SIG-M5 treated with dmso at 0.1 percent for 504 hours (cell line): ENCODE results near the gene SMIM28.
"Not testable (repeated sequence)": the region's sequence is repeated elsewhere in the genome, so short reads cannot be mapped to it uniquely, and the experiment has no call there.

Source experiments
- DNase-seq: peaks from one replicate; lab custom pipeline; 2025; ENCODE audit not compliant: unreplicated experiment; lab: John Stamatoyannopoulos, UW

SMIM28 gene

DNA sequence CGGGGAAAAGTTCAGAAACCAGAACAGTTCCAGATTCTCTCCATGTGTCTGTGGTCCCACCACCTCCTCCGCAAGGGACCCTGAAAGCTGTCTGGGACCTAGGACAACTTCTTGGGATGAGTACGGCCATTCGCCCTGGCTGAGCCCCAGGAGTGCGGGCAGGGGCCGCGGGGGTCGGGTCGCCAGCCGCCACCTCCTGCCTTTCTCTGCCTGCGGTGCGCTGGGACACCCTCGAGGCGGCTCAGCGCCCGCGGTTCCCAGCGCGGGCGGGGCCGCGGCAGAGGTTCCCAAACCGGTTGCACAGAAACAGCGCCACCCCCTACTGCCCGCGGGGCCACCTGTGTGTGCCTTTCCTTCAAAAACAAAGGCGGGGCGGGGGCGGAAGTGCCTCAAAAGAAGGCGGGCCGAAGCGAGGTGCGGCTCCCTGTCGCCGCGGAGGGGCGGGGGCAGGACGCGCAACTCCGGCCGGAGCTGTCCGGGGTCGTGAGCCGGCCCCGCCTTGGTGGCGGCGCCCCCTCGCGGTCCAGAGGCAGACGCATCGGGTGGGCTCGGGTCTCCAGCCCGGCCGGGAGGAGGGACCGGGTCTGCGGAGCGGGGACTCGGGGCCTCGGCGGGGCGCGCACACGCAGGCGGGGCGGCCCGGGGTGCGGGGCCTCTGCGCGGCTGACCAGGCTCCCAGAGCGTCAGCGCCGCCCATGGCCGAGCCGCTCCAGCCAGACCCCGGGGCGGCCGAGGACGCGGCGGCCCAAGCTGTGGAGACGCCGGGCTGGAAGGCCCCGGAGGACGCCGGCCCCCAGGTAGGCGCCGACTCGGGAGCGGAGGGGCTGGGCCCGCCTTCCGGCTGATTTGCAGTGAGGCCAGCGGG lies 26.3 kb downstream of the SMIM28 start, which contains the start of gene HEBP2:
HEBP2 (plus strand) TSS at position 423 of the 865 bp plus-strand sequence; CDS start at position 696, 273 bp downstream.
- peak; percentile 91 for DNase-seq

DNA sequence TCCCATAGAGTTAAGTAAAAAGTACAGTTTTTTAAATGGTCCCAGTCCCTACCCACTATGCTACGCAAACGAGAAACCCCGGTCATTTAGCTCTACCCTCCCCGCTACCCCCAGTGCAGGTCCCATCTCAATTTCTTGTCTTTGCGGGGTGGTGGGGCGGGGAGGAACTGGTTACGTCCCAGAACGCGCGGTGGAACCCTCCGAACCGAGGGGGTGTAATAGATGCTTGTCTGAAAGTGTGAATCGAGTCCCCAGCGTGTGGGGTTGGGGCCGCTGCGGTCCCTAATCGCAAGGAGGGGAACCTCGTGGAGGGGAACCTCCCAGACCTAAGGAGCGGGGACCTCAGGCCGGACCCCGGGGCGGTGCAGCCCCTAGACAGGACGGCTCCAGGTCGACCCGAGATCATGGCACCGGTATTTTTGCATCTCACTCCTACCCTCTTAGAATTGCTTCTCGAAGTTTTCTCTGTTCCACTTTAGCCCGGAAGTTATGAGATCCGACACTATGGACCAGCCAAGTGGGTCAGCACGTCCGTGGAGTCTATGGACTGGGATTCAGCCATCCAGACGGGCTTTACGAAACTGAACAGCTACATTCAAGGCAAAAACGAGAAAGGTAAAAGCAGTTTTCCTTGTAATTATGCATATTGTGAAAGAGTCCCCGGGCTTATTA lies 27.1 kb downstream of the SMIM28 start:
- no peak for DNase-seq

DNA sequence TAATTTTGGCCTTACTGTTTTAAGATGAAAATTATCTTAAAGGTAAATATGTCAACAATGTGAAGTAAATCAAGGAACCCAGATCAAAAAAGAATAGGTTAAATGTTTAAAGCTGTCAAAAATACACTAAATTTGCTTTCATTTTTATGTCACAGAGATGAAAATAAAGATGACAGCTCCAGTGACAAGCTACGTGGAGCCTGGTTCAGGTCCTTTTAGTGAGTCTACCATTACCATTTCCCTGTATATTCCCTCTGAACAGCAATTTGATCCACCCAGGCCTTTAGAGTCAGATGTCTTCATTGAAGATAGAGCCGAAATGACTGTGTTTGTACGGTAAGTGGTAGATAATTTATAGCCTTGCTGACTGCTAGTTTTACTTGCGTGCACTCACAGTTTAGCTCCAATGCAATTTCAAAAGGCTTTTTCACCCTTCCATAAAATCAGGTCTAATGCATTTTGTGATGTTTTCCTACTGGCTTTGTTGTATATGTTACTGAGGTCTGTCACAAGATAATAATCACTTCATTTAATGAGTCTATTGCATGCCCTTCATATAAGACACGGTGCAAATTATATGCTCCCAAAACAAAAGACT lies 28.2 kb downstream of the SMIM28 start:
- no peak for DNase-seq

DNA sequence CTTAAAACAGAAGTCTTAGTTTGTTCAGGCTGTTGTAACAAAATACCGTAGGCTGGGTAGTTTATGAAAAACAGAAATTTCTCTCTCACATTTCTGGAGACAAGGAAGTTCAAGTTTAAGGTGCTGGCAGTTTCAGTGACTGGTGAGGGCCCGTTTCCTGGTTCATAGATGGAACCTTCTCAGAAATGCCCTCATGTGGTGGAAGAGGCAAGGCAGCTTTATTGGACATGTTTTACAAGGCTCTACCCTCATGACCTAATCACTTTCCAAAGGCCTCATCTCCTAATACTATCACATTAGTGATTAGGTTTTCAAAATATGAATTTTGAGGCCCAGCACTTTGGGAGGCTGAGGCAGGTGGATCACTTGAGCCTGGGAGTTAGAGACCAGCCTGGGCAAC lies 28.7 kb downstream of the SMIM28 start:
- DNase-seq: peak; percentile 68

DNA sequence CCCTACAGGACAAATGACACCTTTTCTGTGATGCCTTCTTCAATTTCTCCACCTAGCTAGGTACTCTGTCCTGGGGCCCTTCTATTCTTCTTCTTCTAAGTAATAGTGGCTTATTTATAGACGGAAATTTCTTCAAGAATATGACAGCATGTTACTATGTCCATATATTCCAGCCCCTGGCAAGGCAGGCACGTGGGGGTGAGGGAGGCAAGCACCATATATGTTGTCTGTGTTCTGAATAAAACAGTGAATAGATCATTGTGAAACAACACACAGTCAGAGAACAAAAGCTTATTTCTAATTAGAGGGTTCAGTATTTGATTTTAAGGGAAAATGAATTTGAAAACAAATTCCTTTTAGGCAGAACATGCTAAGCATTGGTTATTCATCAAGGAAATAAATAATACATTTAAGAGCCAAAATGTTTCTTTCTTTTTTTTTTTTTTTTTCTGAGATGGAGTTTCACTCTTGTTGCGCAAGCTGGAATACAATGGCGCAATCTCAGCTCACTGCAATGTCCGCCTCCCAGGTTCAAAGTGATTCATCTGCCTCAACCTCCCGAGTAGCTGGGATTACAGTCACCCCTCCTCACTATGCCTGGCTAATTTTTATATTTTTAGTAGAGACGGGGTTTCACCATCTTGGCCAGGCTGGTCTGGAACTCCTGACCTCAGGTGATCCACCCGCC lies 32.5 kb downstream of the SMIM28 start:
- DNase-seq: peak; percentile 60

DNA sequence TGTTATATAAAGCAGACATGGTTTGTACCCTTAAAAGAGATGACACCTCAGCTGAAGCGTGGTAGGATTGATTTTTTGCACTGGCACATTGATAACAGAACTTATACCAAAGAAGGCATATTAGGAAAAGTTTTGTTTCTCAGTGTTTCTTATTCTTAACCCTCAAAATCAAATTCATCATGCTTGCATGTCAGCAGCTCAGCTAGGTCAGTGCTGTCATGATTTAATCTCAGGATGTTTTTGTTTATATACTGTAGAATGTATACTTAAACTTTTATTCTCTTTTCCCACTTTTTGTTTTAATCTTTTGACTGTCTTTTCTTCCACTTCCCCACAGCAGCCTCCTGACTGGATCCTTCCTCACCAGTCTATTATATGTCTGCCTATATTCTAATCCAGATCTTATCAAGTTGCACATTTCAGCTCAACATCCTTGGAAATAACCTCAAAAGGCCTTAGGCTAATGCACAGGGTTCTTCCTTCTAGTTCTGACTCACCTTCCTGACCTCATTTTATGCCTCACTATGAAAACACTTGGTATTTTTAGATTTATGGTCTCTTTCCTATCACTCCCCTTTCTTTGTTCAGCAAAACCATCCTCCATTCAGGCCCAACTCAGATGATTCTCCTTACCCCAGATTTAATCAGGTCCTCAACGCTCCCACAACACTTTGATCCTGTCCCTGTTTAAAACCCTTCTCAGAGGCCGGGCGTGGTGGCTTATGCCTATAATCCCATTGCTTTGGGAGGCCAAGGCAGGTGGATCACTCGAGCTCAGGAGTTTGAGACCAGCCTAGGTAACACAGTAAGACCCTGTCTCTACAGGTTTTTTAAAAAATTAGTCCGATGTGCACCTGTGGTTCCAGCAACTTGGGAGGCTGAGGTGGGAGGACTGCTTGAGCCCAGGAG lies 33.5 kb downstream of the SMIM28 start:
- DNase-seq: no peak

DNA sequence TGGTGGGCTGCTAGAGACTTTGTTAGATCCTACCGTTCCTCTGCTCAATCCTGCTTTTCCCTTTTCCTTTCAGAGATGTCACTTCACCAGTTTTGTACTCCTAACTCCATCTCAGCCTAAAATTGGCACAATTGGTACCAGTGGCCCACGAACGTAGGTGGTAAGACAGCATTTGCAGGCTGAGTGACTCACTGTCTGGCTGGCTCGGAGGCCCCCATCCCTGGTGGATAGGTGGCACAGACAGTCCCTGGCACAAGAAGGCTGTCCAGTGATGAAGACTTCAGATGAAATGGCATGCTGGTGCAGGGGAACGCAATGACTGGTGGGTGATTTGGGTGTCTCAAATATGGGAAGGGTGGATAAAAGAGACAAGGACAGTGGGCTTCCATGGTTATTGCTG lies 37.4 kb downstream of the SMIM28 start:
- no peak for DNase-seq

DNA sequence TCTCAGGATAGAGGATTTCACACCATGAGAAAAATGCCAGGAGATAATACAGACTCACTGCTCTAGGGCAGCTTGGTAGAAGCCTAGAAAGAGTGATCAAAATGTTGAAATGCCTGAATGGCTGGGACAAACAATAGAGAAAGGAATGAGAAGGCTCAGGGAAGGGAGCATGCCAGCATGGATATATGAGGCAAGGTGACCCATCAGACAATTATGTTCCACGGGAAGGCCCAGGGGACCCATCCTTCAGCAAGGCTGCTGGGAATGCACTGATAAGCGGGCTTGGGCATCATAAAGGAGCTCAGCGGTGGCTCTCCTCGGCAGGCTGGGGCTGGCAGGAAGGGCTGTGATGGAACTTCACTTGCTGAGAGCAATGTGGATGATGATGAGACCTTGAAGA lies 38.5 kb downstream of the SMIM28 start:
- DNase-seq: no peak

DNA sequence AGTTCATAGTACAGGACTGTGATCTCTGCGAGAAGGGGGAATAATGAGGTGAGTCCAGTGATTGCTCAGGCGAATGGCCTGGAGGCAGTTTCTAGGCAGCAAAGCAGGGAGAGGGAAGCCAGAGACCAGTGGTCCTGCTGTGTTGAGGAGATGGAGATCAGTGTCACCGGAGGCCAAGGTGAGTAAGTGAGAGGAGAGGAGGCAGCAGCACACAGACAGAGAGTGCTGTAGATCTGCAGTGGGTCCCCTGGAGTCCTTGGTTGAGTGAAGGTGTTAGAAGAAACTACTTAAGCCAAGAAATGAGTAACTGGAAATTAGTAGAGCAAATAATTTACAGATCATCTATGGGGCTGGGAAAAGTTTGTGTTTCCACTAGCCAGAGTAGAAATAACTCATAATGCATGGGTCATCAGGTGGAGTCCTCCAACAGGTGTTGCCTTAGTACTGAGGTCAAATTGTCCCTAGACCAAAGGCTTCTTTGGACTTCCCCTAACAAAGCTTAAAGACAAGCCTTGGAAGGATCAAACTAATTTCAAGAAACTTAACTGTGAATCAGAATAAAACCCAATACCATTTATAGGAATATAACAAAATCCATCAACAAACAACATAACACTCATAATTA lies 39.9 kb downstream of the SMIM28 start:
- DNase-seq: no peak

DNA sequence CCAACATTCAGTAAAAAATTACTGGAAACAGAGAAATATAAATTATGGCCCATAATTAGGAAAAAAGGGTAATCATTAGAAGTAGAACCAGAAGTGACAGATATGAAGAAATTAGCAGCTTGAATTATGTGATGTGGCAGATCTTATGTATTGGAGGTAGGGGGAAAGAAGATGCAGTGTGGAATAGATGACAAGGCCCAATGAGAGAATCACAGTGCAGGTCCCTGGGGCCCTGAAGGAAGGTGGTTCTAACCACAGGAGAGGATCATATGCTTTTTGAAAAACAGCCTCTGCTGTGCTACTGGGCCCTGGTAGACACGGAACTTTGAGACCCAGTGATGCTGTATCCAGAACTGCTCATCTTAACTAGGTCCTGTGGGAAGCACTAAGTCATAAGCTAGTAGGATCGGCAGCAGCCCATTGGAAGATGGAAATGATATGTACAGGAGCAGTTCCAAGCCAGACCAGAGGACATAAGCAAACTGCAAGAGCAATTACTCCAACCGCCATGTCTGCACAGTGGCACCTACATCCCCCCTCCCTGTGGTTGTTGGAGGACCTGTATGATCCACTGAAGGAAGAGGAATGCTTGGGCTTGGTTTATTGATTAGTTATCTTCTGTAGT lies 40.5 kb downstream of the SMIM28 start:
- DNase-seq: no peak

DNA sequence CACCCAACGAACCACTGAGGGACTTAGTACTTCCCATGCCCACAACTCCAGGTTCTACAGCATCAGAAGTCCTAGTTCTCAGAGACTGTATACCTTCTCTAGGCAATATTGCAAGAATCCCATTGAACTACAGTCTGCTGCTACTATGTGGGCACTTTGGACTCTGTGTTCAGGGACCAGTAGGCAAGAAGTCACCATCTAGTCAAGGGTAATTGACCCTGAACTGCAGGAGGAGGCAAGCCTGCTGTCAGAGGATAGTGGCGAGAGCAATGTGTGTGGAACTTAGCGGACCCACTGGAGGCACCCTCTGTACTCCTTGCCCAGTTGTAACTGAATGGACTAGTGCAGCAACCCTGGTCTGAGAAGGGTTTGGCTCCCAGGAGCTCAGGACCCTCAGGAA lies 42.1 kb downstream of the SMIM28 start:
- no peak for DNase-seq

DNA sequence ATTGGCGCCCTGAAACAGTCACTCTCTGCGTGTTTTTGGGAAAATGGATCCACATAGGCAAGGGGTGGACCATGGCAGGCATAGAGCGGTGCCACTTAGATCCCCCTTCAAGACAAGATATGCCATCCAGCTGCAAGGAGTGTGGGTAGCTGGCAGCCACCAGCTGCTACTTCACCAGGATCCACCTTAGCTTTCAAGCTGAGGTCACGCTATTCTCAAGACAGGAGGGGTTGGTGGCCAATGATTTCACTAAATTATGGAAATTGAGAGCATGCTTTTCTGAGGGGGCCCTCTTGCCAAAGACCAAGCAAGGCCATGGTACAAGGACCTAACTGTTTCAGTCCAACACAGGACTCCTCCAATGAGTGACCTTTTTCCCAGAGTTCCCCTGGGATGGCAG lies 42.7 kb downstream of the SMIM28 start:
- no peak for DNase-seq

DNA sequence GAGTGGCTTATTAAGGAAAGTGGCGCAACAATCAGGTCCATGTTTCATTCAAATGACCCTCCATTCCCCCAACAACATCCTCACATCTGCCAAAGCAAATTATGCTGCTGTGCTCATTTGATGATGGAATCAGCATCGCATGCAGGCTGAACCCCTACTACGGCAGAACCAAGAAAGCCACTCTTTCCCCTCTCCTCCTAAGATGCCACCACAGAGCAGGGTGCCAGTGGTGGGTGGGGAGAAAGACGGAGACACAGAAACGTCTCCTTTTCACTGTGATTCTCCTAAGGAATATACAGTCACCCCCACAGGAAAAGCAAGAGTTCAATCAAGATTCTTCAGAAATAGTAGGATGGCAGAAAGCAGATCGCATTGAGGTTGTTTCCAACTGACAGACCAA lies 43.4 kb downstream of the SMIM28 start:
- DNase-seq: no peak

DNA sequence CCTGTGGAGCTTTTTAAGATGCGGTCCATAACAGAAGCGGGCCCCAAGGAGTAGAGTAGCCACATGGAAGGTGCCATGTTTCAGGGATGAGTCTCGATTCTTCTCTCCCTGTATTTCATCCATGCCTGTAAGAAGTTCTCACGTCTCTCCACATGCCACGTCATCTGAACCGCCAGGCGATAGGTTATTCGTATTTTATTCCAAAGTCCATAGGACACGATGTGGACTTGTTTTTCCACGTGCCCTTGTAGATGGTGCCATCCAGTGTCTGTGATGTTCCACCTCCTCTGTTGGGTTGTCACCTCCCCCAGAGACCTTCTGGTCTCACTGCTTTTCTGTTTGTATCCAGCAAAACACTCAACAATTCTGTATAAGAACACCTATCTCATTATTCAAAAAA lies 43.9 kb downstream of the SMIM28 start:
- no peak for DNase-seq

DNA sequence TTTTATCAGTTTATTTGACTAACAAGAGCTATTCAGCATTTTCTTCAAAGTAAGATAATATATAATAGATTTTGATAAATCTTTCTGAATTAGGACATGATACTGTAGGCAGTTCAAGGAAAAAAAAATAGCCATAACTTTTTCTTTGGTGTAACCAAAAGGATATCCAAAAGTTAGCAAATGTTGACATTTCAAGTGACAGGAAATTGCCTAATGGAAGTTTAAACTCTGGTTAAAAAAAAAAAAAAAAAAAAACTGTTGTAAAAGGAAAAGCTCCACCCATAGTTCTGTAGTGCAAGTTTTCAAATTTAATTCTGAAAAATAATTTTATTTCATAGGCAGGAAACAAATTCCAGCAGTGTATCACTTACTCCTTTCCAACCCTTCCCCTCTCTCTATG lies 45.2 kb downstream of the SMIM28 start:
- DNase-seq: peak; percentile 52

DNA sequence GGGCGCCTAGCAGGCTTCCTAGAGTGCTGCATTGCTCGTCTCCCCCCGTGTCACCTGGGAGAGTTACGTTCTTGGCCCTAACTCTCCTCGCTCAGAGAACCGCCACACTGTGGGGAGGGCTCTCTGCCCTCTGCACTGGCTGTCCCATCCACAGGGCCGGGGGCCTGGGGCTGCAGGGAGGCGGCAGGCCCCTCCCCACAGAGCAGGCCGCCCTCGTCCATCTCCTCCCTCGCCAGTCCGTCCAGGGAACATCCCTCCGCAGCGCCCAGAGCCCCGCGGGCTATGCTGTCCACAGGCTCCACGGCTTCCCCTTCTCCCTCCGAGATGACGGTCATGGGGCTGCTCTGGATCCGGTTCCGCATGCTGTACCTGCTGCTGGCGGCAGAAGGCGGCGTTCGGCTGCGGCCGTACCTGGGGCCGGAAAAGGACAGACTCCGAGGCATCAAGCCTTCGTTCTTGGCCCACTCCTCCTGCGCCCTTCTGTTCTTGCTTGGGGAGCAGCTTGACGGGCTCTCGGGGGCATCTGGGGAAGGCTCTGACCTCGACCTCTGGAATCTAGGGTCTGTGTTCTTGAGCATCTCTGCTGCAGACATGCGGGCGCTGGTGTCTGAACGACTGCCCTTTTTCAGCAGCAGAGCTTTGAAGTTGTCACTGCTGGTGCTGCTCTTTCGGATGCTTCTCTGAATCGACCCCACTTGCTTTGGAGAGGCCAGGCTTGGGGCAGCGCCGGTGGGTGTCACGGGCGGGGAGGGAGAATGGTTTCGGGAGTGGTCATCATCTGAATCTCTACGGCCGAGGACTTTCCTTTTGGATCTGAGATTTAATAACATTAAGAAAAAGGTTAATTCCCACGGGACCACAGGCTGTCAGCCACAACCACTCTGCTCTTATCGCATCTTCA lies 46.5 kb downstream of the SMIM28 start:
- DNase-seq: no peak

DNA sequence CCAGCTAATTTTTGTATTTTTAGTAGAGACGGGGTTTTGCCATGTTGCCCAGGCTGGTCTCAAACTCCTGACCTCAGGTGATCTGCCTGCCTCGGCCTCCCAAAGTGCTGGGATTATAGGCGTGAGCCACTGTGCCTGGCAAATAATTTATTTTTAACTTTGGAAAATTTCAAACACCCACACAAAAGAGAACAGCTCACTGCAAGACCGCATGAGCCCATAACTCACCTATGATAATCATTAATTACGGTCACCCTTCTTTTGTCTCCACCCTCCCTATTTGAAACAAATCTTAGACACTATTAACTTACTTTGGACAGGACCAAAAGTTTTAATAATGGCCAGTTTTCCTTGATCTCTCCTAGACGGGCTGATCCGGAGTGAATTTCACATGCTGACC lies 47.6 kb downstream of the SMIM28 start:
- DNase-seq: not testable (repeated sequence)

DNA sequence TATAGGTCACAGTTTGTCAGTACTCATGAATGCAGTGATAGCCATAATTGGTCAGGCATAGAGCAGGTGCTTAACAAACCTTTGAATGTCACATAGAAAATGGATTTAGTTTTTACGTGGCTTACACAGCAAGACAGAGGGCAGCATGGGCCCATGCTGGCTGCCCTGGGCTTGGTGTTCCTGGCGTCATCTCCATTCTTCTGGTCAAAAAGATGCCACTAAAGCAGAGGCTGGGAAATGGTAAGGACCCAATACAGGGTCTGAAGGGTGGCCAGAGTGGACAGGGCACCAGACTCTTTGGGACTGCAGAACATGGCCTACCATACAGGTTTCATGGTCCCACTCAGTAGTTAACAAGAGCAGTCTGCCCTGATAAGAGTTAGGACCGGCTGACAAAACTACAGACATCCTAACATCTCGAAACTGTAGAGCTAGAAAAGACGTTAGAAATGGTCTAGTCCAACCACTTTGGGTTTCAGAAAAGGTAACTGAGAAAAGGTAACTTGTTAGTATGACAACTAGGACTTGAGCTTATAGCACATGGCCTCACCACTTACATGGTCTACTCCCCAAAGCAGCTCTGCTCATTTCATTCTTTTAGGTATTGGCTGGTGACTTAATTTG lies 48.9 kb downstream of the SMIM28 start:
- DNase-seq: no peak
